HepG2 (cell line): ENCODE results near the gene PPP1R27. TPM values are rescaled to one million over a fixed set of nuclear protein-coding genes. Genes with fewer than 3 reads are reported as not detected.

Experiments used
- CBFB ChIP-seq: sonication (generic); formaldehyde crosslinking; IDR thresholded peaks from 2 replicates; pipeline ENCODE4 v1.4.0; 2020; ENCODE audit warnings: missing genetic modification reagents
- CREBL2 ChIP-seq: sonication (generic); formaldehyde crosslinking; IDR thresholded peaks from 2 replicates; pipeline ENCODE4 v1.8.1; 2023; ENCODE audit warnings: missing genetic modification reagents, mild to moderate bottlenecking, borderline replicate concordance
- E2F2 ChIP-seq: sonication (generic); formaldehyde crosslinking; IDR thresholded peaks from 2 replicates; pipeline ENCODE4 v1.4.0; 2020; ENCODE audit warnings: missing genetic modification reagents, borderline replicate concordance
- HDAC1 ChIP-seq: sonication (generic); formaldehyde crosslinking; IDR thresholded peaks from 2 replicates; pipeline ENCODE4 v1.5.1; 2020; ENCODE audit warnings: mild to moderate bottlenecking, missing genetic modification reagents
- MAF1 ChIP-seq: sonication (generic); formaldehyde crosslinking; IDR thresholded peaks from 2 replicates; pipeline ENCODE4 v1.5.0; 2020; ENCODE audit warnings: missing genetic modification reagents, borderline replicate concordance
- PHF8 ChIP-seq: sonication (generic); formaldehyde crosslinking; IDR thresholded peaks from 2 replicates; pipeline ENCODE4 v1.5.0; 2020; ENCODE audit warnings: missing genetic modification reagents
- PTBP1 ChIP-seq: fragments of 200-400 bp; formaldehyde crosslinking; IDR thresholded peaks from 2 replicates; pipeline ENCODE4 v1.6.1; 2018; ENCODE audit warnings: low read length, low read depth; ENCODE audit not compliant: poor library complexity, severe bottlenecking
- RARG ChIP-seq: sonication (generic); formaldehyde crosslinking; IDR thresholded peaks from 2 replicates; pipeline ENCODE4 v1.4.0; 2020; ENCODE audit warnings: low read depth, mild to moderate bottlenecking, missing genetic modification reagents
- SALL2 ChIP-seq: sonication (generic); formaldehyde crosslinking; IDR thresholded peaks from 2 replicates; pipeline ENCODE4 v1.8.1; 2023; ENCODE audit warnings: mild to moderate bottlenecking, missing genetic modification reagents, inconsistent platforms
- SNAPC2 ChIP-seq: sonication (generic); formaldehyde crosslinking; IDR thresholded peaks from 2 replicates; pipeline ENCODE4 v1.8.1; 2022; ENCODE audit warnings: mild to moderate bottlenecking, missing genetic modification reagents
- TBX3 ChIP-seq: fragments of 450-650 bp; IDR thresholded peaks from 2 replicates; pipeline ENCODE4 v1.6.1; 2017; ENCODE audit warnings: antibody characterized with exemption, mild to moderate bottlenecking, inconsistent platforms, borderline replicate concordance
- ZNF121 ChIP-seq: sonication (generic); formaldehyde crosslinking; IDR thresholded peaks from 2 replicates; pipeline ENCODE4 v1.5.0; 2020; ENCODE audit warnings: mild to moderate bottlenecking, missing genetic modification reagents
- ZNF431 ChIP-seq: sonication (generic); formaldehyde crosslinking; IDR thresholded peaks from 2 replicates; pipeline ENCODE4 v1.9.0; 2022; ENCODE audit warnings: missing genetic modification reagents, low read depth, mild to moderate bottlenecking, borderline replicate concordance
- ZNF572 ChIP-seq: sonication (generic); formaldehyde crosslinking; IDR thresholded peaks from 2 replicates; pipeline ENCODE4 v1.5.1; 2020; ENCODE audit warnings: mild to moderate bottlenecking, missing genetic modification reagents
- ZNF609 ChIP-seq: sonication (generic); formaldehyde crosslinking; IDR thresholded peaks from 2 replicates; pipeline ENCODE4 v1.4.0; 2020; ENCODE audit warnings: mild to moderate bottlenecking, missing genetic modification reagents, borderline replicate concordance
- ZNF782 ChIP-seq: sonication (generic); formaldehyde crosslinking; IDR thresholded peaks from 2 replicates; pipeline ENCODE4 v1.4.0; 2020; ENCODE audit warnings: missing genetic modification reagents, mild to moderate bottlenecking, borderline replicate concordance
- polyA plus RNA-seq, 8 experiments: library from polyadenylated mRNA; depleted of rRNA in 3 of 8; stranded (reverse) in 7 of 8; unstranded in 1 of 8; fragments of >200 nt; fragmentation: Illumina TruSeq in 4 of 8; extraction: Trizol in 4 of 8; gene quantifications; 2 replicates each; pipeline versions ENCODE4 v1.2.1 to v1.2.3, GENCODE V29; 2011 to 2016; ENCODE audit warnings: low read depth in 4 of 8, missing spikeins in 1 of 8, mixed read lengths in 1 of 8; ENCODE audit not compliant: insufficient read depth in 1 of 8
- total RNA-seq, 5 experiments: library from RNA; depleted of rRNA; stranded (reverse); fragments of >200 nt; fragmentation: Illumina TruSeq; extraction: Trizol; gene quantifications; 2 replicates each; pipeline ENCODE4 v1.2.3, GENCODE V29; 2016; ENCODE audit warnings: low read depth in 1 of 5
- TF ChIP-seq, protein P1 (sequence below): sonication (generic); formaldehyde crosslinking; IDR thresholded peaks from 2 replicates; pipeline ENCODE4 v1.4.0; 2020; ENCODE audit warnings: missing genetic modification reagents, borderline replicate concordance
- TF ChIP-seq, protein P2 (sequence below): IDR thresholded peaks from 2 replicates; pipeline ENCODE4 v1.6.1; 2016; ENCODE audit warnings: low read depth

PPP1R27 gene
- total and polyA plus RNA-seq, 2 of the 13 experiments (the other 11 are each of a cell fraction or from before 2014, with no cell fraction given): 0.17 to 1.00 TPM

GRCh38 chr17:81867170-81867990 lies 32.5 kb upstream of the PPP1R27 start (continued):
- TF ChIP-seq, protein P1, sequence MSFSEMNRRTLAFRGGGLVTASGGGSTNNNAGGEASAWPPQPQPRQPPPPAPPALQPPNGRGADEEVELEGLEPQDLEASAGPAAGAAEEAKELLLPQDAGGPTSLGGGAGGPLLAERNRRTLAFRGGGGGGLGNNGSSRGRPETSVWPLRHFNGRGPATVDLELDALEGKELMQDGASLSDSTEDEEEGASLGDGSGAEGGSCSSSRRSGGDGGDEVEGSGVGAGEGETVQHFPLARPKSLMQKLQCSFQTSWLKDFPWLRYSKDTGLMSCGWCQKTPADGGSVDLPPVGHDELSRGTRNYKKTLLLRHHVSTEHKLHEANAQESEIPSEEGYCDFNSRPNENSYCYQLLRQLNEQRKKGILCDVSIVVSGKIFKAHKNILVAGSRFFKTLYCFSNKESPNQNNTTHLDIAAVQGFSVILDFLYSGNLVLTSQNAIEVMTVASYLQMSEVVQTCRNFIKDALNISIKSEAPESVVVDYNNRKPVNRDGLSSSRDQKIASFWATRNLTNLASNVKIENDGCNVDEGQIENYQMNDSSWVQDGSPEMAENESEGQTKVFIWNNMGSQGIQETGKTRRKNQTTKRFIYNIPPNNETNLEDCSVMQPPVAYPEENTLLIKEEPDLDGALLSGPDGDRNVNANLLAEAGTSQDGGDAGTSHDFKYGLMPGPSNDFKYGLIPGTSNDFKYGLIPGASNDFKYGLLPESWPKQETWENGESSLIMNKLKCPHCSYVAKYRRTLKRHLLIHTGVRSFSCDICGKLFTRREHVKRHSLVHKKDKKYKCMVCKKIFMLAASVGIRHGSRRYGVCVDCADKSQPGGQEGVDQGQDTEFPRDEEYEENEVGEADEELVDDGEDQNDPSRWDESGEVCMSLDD (CRISPR knock-in tag): no peak
- TF ChIP-seq RARG (CRISPR knock-in tag) (no peak), CREBL2 (CRISPR knock-in tag) (0 out of 2 replicates have a peak, but pooled peaks have one; percentile 68), ZNF609 (CRISPR knock-in tag) (no peak), ZNF121 (CRISPR knock-in tag) (no peak), SALL2 (CRISPR knock-in tag) (no peak; the same call in 1 of the 2 replicates), ZNF431 (no peak), ZNF572 (CRISPR knock-in tag) (peak; percentile 91), E2F2 (CRISPR knock-in tag) (no peak), PTBP1 (peak; percentile 61), PHF8 (CRISPR knock-in tag) (no peak), ZNF782 (CRISPR knock-in tag) (no peak), CBFB (CRISPR knock-in tag) (no peak; the same call in 1 of the 2 replicates), TBX3 (no peak), SNAPC2 (CRISPR knock-in tag) (no peak), MAF1 (no peak), HDAC1 (no peak)
- TF ChIP-seq, protein P2, sequence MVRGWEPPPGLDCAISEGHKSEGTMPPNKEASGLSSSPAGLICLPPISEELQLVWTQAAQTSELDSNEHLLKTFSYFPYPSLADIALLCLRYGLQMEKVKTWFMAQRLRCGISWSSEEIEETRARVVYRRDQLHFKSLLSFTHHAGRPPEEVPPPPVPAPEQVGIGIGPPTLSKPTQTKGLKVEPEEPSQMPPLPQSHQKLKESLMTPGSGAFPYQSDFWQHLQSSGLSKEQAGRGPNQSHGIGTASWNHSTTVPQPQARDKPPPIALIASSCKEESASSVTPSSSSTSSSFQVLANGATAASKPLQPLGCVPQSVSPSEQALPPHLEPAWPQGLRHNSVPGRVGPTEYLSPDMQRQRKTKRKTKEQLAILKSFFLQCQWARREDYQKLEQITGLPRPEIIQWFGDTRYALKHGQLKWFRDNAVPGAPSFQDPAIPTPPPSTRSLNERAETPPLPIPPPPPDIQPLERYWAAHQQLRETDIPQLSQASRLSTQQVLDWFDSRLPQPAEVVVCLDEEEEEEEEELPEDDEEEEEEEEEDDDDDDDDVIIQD (CRISPR knock-in tag): no peak
